ENCODE results near the gene HNRNPA3.

- TF ChIP-seq CTCF (IDR thresholded peaks at IDR 0.05) (no peak), POLR2A (IDR thresholded peaks at IDR 0.05) (no peak)
Observed at GRCh38 chr2:177211576-177212105, 953 bp upstream of the HNRNPA3 start.
